ENCODE measurements around the gene BIN1. TPM values are rescaled to one million over a fixed set of nuclear protein-coding genes. Genes with fewer than 3 reads are reported as not detected.
A peak's percentile ranks its signal among the peaks of the same experiment; 100 is the strongest.

Gene BIN1
- total RNA-seq, 1 experiment from 2014 or later = 87.5 TPM

- CTCF ChIA-PET = interaction anchor here (0.6 to 1.1 kb wide), 5 partner anchors 12 to 431 kb away, joined by 3 to 9 read pairs (median 3); no protein-coding TSS in a partner anchor
- H3K4me2 ChIP-seq = peak overlapping the region; percentile 63
- H3K9me3 ChIP-seq (ENCODE audit: insufficient read depth, low read depth) = no peaks in the 10 kb centered on the region
- H2AFZ ChIP-seq = no peak overlapping the region
- H3K79me2 ChIP-seq (ENCODE audit: low read depth) = no peaks in the 10 kb centered on the region
- intact Hi-C loops (cut with micrococcal nuclease; ENCODE audit: unreplicated experiment) = loop anchor here (1.0 to 10.0 kb wide), 9 partner anchors 20 to 413 kb away; partner anchors contain the start of genes BIN1 and ERCC3
- TF ChIP-seq EZH2 (IDR thresholded peaks at IDR 0.05; ENCODE audit: low read depth) (no peak), CTCF (conservative IDR thresholded peaks at IDR 0.05) (peak; percentile 54; the same call in 1 of the 2 replicates)
- no peaks in the 10 kb centered on the region for H3K27me3 ChIP-seq (ENCODE audit: insufficient read depth, low read depth)
- POLR2A ChIA-PET (ENCODE audit: unreplicated experiment) = interaction anchor here (0.6 kb wide), 1 partner anchor 64 kb away, joined by 6 read pairs; no protein-coding TSS in a partner anchor
- no peaks in the 10 kb centered on the region for H3K9me2 ChIP-seq (ENCODE audit: insufficient read depth)
- BruUV-seq (replicated peaks) = no TSS peak
- H3F3A ChIP-seq (ENCODE audit: insufficient read depth, low read depth) = peaks cover 18% of the 10 kb centered on the region; the same call in 1 of the 2 replicates
- no peaks in the 10 kb centered on the region for H4K20me1 ChIP-seq (ENCODE audit: insufficient read depth)
- DNase-seq = peak; percentile 99
- peaks cover 32% of the 10 kb centered on the region for H3K4me1 ChIP-seq (replicated peaks; ENCODE audit: insufficient read depth)
- H3K36me3 ChIP-seq (ENCODE audit: low read depth) = no peaks in the 10 kb centered on the region; the same call in 1 of the 2 replicates
- H3K27ac ChIP-seq = peak overlapping the region; percentile 73
- H3K4me3 ChIP-seq = no peak overlapping the region
These were observed 42.2 kb downstream of the BIN1 start for GRCh38 chr2:127064642-127065250.

GRCh38 chr2:127063701-127064590 is 43.0 kb downstream of the BIN1 start:
- Histone ChIP-seq H4K20me1 (ENCODE audit: insufficient read depth) (no peaks in the 10 kb centered on the region), H3K4me3 (no peak overlapping the region), H3K4me2 (peak overlapping the region; percentile 59), H3K9me2 (ENCODE audit: insufficient read depth) (no peaks in the 10 kb centered on the region), H3K36me3 (ENCODE audit: low read depth) (no peaks in the 10 kb centered on the region; the same call in 1 of the 2 replicates), H3K79me2 (ENCODE audit: low read depth) (no peaks in the 10 kb centered on the region), H3F3A (ENCODE audit: insufficient read depth, low read depth) (peaks cover 14% of the 10 kb centered on the region), H3K27me3 (ENCODE audit: insufficient read depth, low read depth) (no peaks in the 10 kb centered on the region), H2AFZ (no peak overlapping the region), H3K4me1 (replicated peaks; ENCODE audit: insufficient read depth) (peaks cover 32% of the 10 kb centered on the region), H3K9me3 (ENCODE audit: insufficient read depth, low read depth) (no peaks in the 10 kb centered on the region), H3K27ac (peak overlapping the region; percentile 73)
- ChIA-PET CTCF (interaction anchor here (0.6 to 1.1 kb wide), 2 partner anchors 133 kb away, joined by 3 read pairs; no protein-coding TSS in a partner anchor), POLR2A (ENCODE audit: unreplicated experiment) (no interaction called here)
- no peak for TF ChIP-seq CTCF (conservative IDR thresholded peaks at IDR 0.05)
- no peak for TF ChIP-seq EZH2 (IDR thresholded peaks at IDR 0.05; ENCODE audit: low read depth)
- no peak for DNase-seq
- intact Hi-C loops (cut with micrococcal nuclease; ENCODE audit: unreplicated experiment) = loop anchor here (1.0 to 10.0 kb wide), 6 partner anchors 21 to 341 kb away; partner anchors contain the start of gene BIN1
- BruUV-seq (replicated peaks) = no TSS peak

Data from PC-9 (cell line).